Amniotic epithelial cell (primary cell): ENCODE results near the gene MTX1.

Source experiments
- DNase-seq: peaks from one replicate; pipeline ENCODE4 v3.0.0-alpha.2; 2010; ENCODE audit warnings: low read depth

MTX1 gene

DNA sequence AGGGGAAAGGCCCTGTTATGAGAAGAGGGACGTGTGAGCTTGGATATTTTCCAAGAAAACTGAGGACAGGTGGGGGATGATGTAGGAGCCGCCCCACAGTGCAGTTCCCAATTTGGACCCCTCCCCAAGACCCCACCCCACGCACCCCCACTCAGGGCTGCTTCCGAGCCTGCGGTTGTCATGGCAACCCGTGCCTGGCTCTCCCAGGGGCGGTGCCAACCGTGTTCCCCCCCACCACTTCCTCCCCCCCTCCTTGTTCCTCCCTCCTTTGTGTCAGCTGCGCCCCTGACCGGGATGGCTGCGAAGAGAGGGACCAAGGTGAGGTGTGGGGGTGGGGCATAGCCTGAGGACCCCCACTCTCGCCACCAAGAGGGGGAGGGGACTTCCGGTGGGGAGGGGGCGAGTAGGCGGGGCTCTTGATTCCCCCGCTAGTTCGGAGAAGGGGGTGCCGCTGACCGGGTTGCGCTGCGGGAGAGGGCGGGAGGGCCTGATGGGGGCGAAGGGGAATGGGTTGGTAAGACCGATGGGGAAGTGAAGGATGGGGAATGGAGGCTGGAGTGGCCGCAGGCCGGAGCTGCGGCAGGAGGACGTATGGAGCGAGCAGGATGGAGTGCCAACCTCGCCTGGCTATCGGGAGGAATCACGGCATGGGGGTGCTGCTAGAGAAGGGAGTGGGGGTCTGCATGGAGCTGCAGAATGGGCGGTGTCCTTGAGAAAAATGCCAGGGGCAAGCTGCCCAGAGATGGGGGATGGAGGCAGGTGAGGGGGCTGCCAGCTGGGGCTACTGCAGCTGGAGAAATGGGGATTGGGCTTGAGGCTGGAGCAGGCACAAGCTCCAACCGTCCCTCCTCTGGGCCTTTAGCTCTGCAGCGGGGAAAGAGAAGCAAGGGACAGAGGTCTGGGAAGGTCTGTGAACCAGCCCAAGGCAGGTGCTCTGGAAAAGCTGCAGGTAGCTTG, 33.9 kb upstream of the MTX1 start:
- peak; percentile 24 for DNase-seq

DNA sequence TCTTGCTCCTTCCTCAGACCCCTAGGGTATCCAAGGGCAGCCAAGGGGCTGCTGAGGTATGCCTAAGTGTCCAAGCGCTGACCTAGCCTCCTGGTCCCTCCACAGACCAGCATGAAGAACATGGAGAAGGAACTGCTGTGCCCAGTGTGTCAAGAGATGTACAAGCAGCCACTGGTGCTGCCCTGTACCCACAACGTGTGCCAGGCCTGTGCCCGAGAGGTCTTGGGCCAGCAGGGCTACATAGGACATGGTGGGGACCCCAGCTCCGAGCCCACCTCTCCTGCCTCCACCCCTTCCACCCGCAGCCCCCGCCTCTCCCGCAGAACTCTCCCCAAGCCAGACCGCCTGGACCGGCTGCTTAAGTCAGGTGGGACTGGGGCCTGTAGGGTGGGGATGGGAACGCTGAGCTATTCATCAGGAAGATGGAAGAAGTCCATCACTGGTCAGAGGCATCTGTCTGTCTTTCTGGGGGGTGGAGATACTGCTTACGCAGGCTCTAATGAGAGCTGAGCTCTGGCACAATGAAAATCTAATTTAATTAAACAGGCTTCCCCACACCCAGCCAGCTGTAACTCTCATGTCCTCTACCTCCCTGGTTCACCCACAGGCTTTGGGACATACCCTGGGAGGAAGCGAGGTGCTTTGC, 33.1 kb upstream of the MTX1 start:
- no peak for DNase-seq

DNA sequence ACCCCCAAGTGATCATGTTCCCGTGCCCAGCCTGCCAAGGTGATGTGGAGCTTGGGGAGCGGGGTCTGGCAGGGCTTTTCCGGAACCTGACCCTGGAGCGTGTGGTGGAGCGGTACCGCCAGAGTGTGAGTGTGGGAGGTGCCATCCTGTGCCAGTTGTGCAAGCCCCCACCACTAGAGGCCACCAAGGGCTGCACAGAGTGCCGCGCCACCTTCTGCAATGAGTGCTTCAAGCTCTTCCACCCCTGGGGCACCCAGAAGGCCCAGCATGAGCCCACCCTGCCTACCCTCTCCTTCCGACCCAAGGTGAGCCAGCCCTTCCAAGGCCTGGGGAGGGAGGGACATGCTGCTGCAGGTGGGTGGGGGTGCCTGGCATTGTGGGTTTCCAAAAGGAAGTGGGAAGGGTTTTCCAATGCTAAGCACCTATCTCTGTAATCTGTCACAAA, 32.5 kb upstream of the MTX1 start:
- DNase-seq = no peak

DNA sequence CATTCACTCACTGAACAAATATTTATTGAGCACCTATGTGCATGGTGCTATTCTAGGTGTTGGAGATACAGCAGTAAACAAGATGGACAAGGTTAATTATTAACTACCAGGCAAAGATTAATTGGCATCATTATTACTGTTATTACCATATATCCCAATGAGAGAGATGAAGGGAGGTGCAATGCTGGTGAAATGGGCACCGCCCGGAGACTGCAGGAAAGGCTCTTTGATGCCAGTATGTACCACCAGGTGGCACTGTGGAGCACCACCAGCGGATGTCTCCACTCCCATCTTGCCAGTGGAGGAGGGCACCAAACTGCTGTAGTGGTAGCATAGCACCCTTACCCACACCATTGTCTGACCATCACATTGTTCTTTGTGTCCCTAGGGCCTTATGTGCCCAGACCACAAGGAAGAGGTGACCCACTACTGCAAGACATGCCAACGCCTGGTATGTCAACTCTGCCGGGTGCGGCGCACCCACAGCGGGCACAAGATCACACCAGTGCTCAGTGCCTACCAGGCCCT, 31.9 kb upstream of the MTX1 start:
- peak; percentile 52 for DNase-seq

- no peak for DNase-seq
Measured at GRCh38 chr1:155177192-155177917, 31.1 kb upstream of the MTX1 start.

- no peak for DNase-seq
Measured at GRCh38 chr1:155177918-155178281, 30.6 kb upstream of the MTX1 start.

- no peak for DNase-seq
Measured at GRCh38 chr1:155178441-155179111, 29.9 kb upstream of the MTX1 start.

DNA sequence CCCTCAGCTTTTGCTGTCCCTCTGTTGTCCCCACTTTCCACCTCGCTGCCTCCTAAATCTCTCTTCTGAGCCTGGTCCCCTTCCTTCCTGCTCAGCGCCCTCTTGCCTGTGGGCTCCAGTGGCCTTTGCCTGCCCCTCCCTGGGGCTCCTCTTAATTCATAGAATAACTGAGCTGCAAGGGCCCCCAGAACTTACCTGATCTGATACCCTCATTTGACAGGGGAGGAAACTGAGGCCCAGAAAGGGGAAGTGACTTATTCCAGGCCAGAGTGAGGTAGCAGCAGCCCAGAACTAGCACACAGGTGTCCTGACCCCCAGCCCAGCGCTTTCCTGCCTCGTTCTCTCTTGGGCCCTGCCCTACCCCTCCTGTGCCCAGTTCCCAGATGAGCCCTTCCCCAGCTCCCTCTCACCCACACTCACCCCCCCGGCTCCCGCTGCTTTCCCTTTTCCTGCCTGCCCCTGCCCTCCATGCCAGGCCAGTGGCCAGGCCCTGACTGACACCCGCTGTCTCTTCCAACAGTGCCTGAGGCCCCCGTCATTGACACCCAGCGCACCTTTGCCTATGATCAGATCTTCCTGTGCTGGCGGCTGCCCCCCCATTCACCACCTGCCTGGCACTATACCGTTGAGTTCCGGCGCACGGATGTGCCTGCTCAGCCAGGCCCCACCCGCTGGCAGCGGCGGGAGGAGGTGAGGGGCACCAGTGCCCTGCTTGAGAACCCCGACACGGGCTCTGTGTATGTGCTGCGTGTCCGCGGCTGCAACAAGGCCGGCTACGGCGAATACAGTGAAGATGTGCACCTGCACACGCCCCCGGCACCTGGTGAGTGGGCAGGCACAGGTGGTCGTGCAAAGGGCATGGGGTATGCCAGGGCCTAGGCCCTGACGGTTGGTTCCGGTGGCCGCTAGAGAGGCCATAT, 29.1 kb upstream of the MTX1 start:
- DNase-seq = no peak

- DNase-seq = no peak
Measured at GRCh38 chr1:155181371-155182051, 27.0 kb upstream of the MTX1 start.

DNA sequence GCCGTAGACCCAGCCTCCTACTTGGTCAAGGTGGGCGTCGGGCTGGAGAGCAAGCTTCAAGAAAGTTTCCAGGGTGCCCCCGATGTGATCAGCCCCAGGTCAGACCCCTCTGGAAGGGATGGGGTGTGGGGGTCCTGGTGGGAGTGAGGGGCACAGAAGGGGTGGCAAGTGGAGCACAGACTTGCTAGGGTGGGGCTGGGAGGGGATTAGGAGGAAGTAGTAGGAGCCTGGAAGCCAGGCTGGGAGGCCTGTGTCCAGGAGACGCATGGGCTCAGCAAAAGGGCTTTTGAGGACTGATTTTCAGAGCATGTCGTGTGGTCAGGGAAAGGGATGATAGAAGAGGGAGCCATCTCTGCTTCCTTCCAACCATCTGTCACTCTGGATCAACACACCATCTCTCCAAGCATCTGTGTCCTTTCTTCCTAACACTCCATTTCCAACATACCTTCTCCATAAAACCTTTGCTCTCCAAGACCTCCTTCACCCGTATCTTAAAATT, 26.4 kb upstream of the MTX1 start:
- no peak for DNase-seq

GRCh38 chr1:155183775-155184221, 24.7 kb upstream of the MTX1 start:
- no peak for DNase-seq

DNA sequence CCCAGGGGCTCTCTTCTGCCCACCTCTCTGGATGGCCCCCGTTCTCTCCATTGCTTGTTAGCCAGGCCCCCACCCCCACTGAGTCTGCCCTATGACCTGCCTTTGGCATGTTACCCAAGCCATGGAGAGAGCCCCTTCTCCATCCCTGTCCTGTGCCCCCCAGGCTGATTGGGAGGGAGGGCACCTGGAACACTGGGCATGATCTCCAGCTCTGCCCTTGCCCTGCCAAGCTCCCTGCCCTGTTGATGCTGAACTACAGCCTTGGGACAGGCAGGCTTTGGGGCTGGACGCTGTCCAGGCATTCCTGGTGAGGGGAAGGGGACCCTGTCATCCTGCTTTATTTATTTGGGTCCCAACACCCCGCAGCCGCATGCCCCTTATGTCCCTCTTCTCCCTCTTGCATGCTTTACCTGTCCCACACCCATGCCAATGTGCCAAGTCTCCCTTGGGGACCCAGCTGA, 24.1 kb upstream of the MTX1 start:
- no peak for DNase-seq

DNA sequence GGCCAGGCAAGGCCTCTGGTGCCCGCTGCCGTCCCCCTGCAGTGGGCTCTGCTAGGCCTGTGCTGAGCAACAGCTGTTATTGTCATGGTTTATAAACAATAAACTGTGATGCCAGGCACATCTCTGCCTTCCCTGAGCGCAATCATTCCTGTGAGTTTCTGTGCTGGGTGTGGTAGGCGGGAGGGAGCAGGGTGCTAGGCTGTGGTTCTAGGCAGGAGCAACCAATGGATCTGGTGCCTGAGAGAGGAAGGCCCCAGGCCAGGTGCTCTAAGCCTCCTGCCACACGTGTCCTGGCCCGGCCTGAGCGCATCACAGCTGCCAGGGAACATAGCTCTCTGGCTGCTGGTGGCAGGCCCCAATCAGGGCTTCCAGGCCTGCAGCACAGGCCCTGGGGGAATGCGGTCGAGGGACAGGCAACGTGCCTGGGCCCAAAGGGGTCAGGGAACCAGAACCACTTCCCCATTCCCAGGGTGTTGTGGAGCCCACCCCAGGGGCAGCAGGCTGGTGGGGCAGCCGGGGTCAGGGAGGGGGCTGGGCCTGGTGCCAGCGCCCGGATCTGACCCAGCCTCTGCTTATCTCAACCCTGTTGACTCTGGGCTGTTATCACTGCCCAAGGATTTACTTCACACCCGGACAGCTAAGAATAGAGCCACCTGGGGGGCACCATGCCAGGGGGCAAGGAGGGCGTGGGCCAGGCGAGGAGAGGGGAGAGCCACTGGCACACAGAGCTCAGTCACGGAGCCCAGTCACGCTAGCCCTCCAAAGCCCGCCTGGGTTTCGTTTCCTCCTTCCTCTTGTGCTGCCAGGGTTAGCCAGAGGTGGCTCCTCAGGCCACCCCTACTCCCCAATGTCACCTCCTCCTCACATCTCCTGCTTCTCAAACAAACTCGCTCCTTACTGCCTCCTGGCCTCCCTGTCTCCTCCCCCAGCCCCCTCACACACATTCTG, 23.4 kb upstream of the MTX1 start:
- DNase-seq = no peak

DNA sequence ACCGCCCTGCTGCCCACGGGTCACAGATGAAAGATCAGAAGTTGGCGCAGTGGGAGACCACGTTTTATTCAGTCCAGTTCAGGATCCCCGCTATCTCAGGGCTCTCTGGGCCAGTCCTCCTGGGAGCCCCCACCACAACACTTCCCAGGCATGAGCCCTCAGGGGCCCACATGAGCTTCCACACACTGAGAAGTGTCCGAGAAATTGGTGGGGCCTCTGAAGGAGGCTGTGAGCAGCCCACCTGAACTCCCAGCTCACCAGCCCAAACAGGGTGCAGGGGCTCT, 22.8 kb upstream of the MTX1 start:
- no peak for DNase-seq

DNA sequence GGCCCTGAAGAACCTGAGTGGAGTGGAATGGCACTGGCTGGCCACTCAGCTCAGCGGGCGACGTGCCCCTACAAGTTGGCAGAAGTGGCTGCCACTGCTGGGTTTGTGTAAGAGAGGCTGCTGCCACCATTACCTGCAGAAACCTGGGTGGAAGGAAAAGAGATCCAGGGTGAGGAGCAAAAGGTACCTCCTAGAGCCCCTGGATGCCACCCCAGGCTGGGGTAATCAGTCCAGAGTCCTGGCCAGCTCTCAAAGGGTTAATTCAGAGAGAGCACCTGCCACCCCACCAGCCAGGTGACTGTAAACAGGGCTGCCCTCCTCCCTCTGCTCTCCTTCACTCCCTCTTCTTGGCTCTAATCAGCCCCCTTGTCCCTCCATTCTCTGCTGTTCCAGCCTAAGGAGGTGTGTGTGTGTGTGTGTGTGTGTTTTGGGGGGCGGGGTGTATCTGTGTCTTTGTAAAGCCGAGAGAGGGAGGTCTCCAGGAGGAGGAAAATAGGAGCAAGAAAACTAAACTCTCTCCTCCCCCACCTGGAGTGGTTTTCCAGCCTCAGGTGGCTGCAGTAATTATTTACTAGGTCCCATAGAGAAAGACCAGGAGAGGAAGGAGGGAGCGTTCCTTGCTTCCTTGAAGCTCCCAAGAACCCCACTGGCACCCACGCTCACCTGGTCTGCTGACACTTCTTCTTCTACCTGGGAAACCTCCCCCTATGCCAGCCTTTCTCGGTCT, 22.3 kb upstream of the MTX1 start:
- no peak for DNase-seq

DNA sequence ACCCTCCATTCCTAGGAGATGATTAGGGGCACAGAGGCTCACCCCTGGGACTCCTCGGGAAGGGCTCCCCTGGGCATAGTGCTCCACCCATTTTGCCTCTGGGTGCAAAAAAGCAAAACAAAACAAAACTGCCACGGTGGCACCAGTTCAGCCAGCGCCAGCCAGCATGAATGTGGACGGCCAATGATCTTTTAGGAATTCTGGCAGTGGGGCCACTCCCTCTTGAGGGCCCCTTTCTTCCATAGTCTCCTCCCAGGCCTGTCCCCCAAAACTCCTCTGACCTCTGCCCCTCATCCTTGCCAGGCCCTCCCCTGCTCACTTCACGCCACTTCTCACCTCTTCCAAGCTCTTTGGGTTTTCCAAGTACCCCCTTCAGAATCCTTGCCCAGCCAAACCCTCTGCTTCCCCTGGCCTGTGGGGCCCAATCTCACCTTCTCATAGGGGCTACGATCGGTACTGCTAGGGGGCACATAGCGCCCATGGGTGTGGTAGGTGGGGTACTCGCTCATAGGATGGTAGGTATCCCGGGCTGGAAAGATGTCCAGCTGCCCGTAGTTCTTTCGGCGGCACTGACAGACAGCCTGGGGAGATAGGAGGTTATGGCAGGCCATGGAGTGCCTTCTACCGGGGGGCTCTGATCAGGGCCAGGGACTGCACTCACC, 21.6 kb upstream of the MTX1 start:
- no peak for DNase-seq

GRCh38 chr1:155187456-155187891, 21.0 kb upstream of the MTX1 start:
- no peak for DNase-seq

DNA sequence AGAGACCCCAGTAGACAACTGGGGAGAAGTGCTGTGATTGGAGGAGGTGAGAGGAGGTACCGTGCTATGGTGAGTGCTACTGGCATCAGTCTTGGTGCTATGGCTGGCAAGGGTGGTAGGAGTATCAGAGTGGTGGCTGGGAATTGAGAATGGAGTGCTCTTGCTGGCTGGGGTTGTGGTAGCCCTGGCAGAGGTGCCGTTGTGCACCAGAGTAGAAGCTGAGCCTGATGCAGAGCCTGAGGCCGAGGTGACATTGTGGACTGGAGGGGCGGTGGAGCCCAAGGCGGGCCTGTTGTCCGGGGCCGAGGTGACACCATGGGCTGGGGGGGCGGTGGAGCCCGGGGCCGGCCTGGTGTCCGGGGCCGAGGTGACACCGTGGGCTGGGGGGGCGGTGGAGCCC, 20.2 kb upstream of the MTX1 start:
- no peak for DNase-seq
